Fibroblast of lung (primary cell): Measurements from ENCODE around the gene SMCO2.

Experiments
- CTCF ChIP-seq, 2 donors: IDR thresholded peaks in 1 of 2; conservative IDR thresholded peaks in 1 of 2; 1 replicate in 1 of 2; 2 replicates in 1 of 2; pipeline ENCODE4 v1.5.1; 2011 to 2012; ENCODE audit warnings: low read length in 2 of 2, control low read depth in 1 of 2, inconsistent platforms in 1 of 2, low read depth in 1 of 2, mild to moderate bottlenecking in 1 of 2
- EZH2 ChIP-seq: IDR thresholded peaks from 2 replicates; pipeline ENCODE4 v1.5.1; 2012; ENCODE audit warnings: low read length, control low read depth, mild to moderate bottlenecking; ENCODE audit errors: missing control alignments

- TF ChIP-seq CTCF (conservative IDR thresholded peaks at IDR 0.05 in 1 of 2, IDR thresholded peaks at IDR 0.05 in 1 of 2; ENCODE audit: low read depth in 1 of 2, low read length in 2 of 2) (no peak), EZH2 (no peak)
These were observed 71.0 kb downstream of the SMCO2 start for GRCh38 chr12:27517546-27517945.
